Stimulated activated CD8-positive, alpha-beta memory T cell treated with anti-CD3 and anti-CD28 coated beads, Interleukin-15, amount 100 ng/mL, for 1 hour (primary cell): ENCODE data around the gene LRRFIP2.
"Not testable (repeated sequence)": the region's sequence is repeated elsewhere in the genome, so short reads cannot be mapped to it uniquely, and the experiment has no call there.

Source experiments
- DNase-seq: peaks from one replicate; pipeline ENCODE4 v3.0.0-alpha.2; 2020; ENCODE audit warnings: low read depth

The LRRFIP2 gene, protein sequence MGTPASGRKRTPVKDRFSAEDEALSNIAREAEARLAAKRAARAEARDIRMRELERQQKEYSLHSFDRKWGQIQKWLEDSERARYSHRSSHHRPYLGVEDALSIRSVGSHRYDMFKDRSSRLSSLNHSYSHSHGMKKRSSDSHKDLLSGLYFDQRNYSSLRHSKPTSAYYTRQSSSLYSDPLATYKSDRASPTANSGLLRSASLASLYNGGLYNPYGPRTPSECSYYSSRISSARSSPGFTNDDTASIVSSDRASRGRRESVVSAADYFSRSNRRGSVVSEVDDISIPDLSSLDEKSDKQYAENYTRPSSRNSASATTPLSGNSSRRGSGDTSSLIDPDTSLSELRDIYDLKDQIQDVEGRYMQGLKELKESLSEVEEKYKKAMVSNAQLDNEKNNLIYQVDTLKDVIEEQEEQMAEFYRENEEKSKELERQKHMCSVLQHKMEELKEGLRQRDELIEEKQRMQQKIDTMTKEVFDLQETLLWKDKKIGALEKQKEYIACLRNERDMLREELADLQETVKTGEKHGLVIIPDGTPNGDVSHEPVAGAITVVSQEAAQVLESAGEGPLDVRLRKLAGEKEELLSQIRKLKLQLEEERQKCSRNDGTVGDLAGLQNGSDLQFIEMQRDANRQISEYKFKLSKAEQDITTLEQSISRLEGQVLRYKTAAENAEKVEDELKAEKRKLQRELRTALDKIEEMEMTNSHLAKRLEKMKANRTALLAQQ

GRCh38 chr3:37174532-37175126, at the start of gene LRRFIP2:
LRRFIP2 (minus strand) TSS chr3:37174582; CDS start chr3:37148983, 25,599 bp downstream.
- DNase-seq: no peak

DNA sequence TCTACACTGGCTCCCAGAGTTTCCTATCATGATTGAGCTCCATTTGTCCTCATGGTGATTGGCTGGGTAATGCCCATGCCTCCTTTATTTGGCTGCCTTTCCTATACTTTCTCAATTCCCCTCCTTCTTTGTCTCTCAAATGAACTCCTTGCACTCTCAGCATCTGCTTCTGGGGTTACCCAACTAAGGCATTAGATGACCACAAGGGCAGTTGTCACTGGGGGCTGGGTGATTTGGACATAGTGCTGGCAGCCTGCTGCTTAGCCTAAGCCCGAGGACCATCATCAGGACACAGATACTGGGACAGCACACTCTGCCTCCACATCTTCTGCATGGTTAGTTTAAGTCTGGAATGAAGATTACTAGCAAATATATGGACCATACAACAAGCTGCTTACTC, 49.2 kb upstream of the LRRFIP2 start:
- DNase-seq: no peak

DNA sequence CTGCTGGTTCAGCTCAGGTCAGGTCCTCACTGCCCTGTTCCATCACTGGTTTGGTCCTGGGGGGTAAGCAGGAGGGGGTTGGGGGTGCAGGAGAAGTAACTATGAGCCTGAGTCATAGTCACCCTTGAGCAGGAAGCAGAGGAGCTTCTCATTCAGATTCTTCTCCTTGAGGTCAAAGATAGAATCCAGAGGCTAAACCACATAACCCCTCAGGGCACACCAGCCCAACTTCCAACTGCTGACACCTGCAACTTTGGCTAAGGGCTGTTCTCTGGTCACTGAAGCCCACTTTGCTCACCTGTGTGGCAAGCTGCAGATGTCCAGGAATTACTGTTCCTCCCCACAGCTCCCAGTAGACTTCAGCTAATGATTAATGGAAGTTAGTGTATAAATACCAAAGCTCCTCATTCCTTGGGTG, 48.8 kb upstream of the LRRFIP2 start:
- no peak for DNase-seq

DNA sequence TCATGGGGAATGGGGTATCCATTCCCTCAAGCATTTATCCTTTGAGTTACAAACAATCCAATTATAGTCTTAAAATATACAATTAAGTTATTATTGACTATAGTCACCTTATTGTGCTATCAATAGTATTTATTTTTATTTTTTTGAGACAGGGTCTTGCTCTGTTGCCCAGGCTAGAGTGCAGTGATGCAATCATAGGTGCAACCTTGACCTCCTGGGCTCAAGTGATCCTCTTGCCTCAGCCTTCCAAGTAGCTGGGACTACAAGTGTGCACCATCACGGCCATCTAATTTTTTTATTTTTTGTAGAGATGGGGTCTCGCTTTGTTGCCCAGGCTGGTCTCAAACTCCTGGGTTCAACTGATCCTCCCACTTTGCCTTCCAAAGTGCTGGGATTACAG, 48.2 kb upstream of the LRRFIP2 start:
- not testable (repeated sequence) for DNase-seq

DNA sequence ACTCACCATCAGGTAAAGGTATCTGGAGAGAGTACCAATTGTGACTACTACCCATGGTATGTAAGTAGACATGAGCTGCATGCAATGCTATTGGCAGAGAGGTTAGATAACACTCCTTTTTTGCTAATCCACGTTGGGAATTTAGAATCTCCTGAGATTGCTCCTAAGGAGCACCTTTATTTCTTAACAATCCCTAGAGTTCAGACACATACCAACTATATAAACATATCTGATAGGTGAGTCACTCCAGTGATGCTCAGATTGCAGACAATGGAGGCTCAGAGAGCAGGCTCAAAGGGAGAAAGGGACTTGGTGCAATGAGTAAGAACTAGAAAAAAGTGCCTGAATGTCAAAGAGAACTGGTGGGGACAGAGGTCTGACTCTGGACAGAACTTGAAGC, 47.0 kb upstream of the LRRFIP2 start:
- DNase-seq: no peak

GRCh38 chr3:37219266-37219665, 44.9 kb upstream of the LRRFIP2 start:
- no peak for DNase-seq

DNA sequence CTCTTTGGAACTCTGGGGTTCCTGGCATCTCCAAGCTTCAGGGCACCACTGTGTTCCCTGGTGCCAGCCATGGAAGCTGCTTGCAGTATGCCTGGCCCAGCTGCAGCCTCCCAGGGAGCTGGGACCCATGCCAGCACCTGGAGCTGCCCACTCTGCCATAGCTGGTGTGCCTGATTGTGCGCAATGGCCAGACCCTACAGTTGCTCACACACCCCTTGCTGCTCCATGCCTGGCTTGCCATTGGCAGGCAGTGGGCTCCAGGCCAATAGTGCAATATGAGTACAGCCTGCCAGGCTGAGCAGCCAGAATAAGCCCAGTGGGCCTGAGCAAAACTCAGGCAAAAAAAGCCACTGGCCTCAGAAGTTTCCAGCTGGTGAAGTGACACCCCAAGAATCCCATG, 43.8 kb upstream of the LRRFIP2 start:
- DNase-seq: no peak

GRCh38 chr3:37217098-37217849, 42.9 kb upstream of the LRRFIP2 start:
- DNase-seq: no peak

DNA sequence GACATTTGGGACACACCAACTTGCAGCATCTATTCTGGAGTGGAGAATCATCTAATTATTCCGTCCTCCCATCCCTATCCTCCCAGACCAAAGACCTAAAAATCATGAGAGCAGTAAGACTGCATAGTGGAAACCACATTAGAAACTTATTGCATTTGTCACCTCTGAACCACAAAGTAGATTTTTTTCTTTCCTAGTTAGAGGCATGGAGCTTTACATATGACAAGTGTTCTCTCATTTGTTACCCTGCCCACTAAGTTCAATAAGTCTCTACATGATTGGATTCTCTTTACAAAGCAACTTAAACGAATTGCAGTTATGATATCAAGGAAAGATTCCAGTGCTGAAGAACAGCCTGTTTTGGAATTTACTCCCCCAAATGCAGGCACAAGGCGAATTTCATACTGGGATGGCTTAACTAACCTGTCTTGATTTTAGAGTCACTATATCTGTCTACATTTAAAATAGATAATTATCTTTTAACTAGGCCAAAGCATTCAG, 42.3 kb upstream of the LRRFIP2 start:
- DNase-seq: no peak

- DNase-seq: no peak
Observed at GRCh38 chr3:37214076-37214475, 39.7 kb upstream of the LRRFIP2 start.

GRCh38 chr3:37210230-37210629, 35.8 kb upstream of the LRRFIP2 start:
- no peak for DNase-seq

DNA sequence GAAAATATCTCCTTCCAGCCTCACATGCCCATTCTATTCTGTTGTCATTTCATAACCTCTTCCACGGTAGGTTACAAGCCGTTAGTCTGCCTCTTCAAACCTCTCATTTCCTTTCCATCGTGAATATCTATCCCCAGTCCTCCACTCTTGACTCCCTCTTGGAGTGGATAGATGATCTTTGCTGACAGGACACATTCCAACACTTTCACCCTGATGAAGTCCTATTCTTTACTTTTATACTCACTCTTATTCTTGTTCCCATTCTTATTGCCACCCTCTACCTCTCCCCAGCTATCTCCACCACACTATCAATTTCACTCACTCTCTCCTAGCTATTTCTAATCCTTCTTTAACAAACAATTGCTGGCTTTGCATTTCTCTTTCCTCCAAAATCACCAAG, 34.2 kb upstream of the LRRFIP2 start:
- not testable (repeated sequence) for DNase-seq

- not testable (repeated sequence) for DNase-seq
Observed at GRCh38 chr3:37208008-37208407, 33.6 kb upstream of the LRRFIP2 start.

DNA sequence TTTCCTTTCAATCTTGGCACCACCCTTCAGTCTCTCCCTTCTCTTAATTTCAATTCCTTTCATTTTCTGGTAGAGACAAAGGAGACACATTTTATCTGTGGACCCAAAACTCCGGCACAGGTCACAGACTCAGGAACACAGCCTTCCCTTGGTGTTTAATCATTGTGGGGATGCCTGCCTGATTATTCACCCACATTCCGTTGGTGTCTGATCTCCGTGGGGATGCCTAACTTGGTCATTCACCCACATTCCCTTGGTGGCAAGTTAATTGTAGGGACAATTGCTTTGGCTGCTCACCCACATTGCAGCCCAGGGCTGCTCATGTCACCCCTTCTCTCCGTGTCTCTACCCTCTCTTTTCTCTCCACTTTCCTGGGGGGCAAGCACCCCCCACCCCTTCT, 31.7 kb upstream of the LRRFIP2 start:
- DNase-seq: not testable (repeated sequence)

GRCh38 chr3:37204314-37204713, 29.9 kb upstream of the LRRFIP2 start:
- DNase-seq: no peak

DNA sequence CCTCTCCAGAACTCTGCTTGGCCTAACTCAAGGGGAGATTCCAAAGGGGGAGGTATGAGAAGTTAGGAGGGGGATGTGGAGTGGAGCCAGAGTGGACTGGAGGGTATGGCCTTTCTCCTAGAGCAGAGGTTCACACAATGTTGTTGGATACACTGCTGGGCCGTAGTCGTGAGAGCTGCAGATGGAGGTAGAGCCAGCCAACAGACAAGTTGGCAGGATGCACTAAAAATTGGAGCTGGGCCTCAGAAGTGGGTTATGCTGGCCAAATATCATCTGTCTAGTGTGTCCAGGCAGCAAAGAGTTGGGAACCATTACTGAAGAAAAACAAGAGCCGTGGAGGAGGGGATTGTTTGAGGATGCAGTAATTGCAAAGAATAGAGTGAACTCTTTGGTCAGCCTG, 27.7 kb upstream of the LRRFIP2 start:
- no peak for DNase-seq

DNA sequence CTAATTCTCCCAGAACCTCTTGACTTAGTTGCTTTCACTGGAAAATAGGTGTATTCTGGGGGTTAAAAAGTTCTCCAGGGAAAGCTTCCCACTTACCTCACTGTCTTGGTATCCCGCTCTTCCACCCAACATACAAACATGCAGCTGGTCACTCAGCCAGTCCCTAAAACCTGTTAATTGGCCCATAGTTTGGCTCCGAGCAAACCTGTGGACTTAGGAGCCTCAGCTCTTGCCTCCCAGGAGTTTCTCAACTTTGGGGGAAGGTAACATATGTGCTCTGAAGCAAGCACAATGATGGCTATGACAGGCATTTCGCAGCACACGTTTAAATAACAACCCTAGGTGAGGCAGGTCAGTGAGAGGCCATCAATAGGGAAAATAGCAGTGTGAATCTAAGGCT, 25.8 kb upstream of the LRRFIP2 start:
- DNase-seq: no peak

DNA sequence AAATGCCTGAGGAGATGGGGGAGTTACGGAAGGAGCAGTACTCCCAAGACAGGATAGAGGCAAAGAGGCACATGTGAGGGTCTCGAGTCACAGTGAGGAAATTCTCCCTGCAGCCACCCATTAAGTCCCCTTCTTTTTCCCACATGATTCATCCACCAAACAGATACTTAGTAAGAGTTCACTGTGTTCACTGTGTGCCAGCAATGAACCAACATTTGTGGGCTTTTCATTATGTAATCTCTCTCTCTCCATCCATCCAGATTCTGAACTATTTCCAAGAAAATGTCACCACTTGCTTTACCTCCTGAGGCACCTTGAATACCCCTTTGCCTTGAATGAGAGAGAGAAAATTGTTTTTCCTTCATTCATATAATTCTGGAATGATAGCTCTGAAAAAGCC, 24.6 kb upstream of the LRRFIP2 start:
- no peak for DNase-seq

GRCh38 chr3:37198547-37198946, 24.2 kb upstream of the LRRFIP2 start:
- DNase-seq: no peak

GRCh38 chr3:37197810-37198371, 23.5 kb upstream of the LRRFIP2 start:
- no peak for DNase-seq

GRCh38 chr3:37194533-37194932, 20.2 kb upstream of the LRRFIP2 start:
- no peak for DNase-seq

GRCh38 chr3:37190667-37191066, 16.3 kb upstream of the LRRFIP2 start:
- DNase-seq: no peak
